Measurements from ENCODE around the gene NLRP1.
"Not testable (repeated sequence)": the region's sequence is repeated elsewhere in the genome, so short reads cannot be mapped to it uniquely, and the experiment has no call there.

NLRP1 gene

DNA sequence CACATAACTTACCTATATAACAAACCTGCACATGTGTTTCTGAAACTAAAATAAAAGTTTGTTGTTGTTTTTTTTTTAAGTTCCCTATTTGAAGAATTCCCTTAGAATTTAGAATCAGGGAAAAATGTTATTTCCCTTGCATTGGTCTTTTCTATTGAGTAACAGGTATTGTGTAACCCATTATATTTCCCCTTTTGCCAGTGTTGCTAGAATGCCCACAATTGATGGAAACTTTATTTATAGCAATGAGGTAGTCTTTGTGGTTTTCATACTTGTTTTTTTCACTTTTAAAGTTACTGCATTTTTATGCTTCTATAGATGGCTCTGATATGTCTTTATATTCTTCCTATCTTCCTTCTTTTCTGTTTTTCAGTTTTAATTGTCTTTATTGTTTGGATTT is 3.9 kb downstream of the NLRP1 start:
- H3K36me3 ChIP-seq (ENCODE audit: control insufficient read depth in 5 of 5, insufficient read depth in 5 of 5, low read length in 5 of 5) = peaks cover 5 to 24% (median 15%) of the 10 kb centered on the region in 5 donors
- peaks cover 7 to 48% (median 37%) of the 10 kb centered on the region in 5 donors for H3K4me1 ChIP-seq (ENCODE audit: control insufficient read depth in 5 of 5, insufficient read depth in 5 of 5, low read length in 5 of 5)
- no peak overlapping the region for H3K9ac ChIP-seq (ENCODE audit: low read length in 5 of 5)
- no peaks in the 10 kb centered on the region for H3K9me3 ChIP-seq (ENCODE audit: control insufficient read depth in 5 of 5, low read length in 5 of 5)
- H3K4me3 ChIP-seq (ENCODE audit: low read depth in 1 of 5, low read length in 5 of 5) = no peak overlapping the region
- H3K27ac ChIP-seq (ENCODE audit: low read depth, low read length) = no peak overlapping the region
- no peaks in the 10 kb centered on the region for H3K27me3 ChIP-seq (ENCODE audit: control insufficient read depth in 5 of 5, insufficient read depth in 4 of 5, low read length in 5 of 5)

- H3K9me3 ChIP-seq (ENCODE audit: control insufficient read depth in 5 of 5, low read length in 5 of 5); H3K27me3 ChIP-seq (ENCODE audit: control insufficient read depth in 5 of 5, insufficient read depth in 4 of 5, low read length in 5 of 5); H3K4me3 ChIP-seq (ENCODE audit: low read depth in 1 of 5, low read length in 5 of 5); H3K9ac ChIP-seq (ENCODE audit: low read length in 5 of 5); H3K27ac ChIP-seq (ENCODE audit: low read depth, low read length): not testable (repeated sequence)
- peaks cover 2 to 32% (median 22%) of the 10 kb centered on the region in 5 donors for H3K4me1 ChIP-seq (ENCODE audit: control insufficient read depth in 5 of 5, insufficient read depth in 5 of 5, low read length in 5 of 5)
- H3K36me3 ChIP-seq (ENCODE audit: control insufficient read depth in 5 of 5, insufficient read depth in 5 of 5, low read length in 5 of 5) = peaks cover 5 to 24% (median 15%) of the 10 kb centered on the region in 5 donors
Measured at GRCh38 chr17:5578768-5579167, 5.5 kb downstream of the NLRP1 start.

GRCh38 chr17:5573017-5573416 is 11.3 kb downstream of the NLRP1 start:
- not testable (repeated sequence) for H3K4me3 ChIP-seq (ENCODE audit: low read depth in 1 of 5, low read length in 5 of 5); H3K36me3 ChIP-seq (ENCODE audit: control insufficient read depth in 5 of 5, insufficient read depth in 5 of 5, low read length in 5 of 5); H3K27me3 ChIP-seq (ENCODE audit: control insufficient read depth in 5 of 5, insufficient read depth in 4 of 5, low read length in 5 of 5); H3K9ac ChIP-seq (ENCODE audit: low read length in 5 of 5); H3K4me1 ChIP-seq (ENCODE audit: control insufficient read depth in 5 of 5, insufficient read depth in 5 of 5, low read length in 5 of 5); H3K27ac ChIP-seq (ENCODE audit: low read depth, low read length); H3K9me3 ChIP-seq (ENCODE audit: control insufficient read depth in 5 of 5, low read length in 5 of 5)

DNA sequence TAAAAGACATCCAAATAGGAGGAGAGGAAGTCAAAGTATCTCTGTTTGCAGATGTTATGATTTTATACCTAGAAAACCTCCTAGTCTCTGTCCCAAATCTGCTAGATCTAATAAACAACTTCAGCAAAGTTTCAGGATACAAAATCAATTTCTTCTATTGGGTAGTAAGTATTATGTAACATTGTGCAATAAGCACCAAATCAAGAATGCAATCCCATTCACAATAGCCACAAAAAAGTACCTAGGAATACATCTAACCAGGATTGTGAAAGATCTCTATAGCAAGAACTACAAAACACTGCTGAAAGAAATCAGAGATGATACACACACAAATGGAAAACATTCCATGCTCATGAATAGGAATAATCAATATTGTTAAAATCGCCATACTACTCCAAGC is 13.0 kb downstream of the NLRP1 start:
- Histone ChIP-seq H3K27ac (ENCODE audit: low read depth, low read length) (no peak overlapping the region), H3K4me3 (ENCODE audit: low read depth in 1 of 5, low read length in 5 of 5) (no peak overlapping the region), H3K4me1 (ENCODE audit: control insufficient read depth in 5 of 5, insufficient read depth in 5 of 5, low read length in 5 of 5) (peaks cover 0 to 8% (median 0%) of the 10 kb centered on the region in 5 donors), H3K27me3 (ENCODE audit: control insufficient read depth in 5 of 5, insufficient read depth in 4 of 5, low read length in 5 of 5) (no peaks in the 10 kb centered on the region), H3K9ac (ENCODE audit: low read length in 5 of 5) (no peak overlapping the region), H3K9me3 (ENCODE audit: control insufficient read depth in 5 of 5, low read length in 5 of 5) (peaks cover 0 to 3% (median 0%) of the 10 kb centered on the region in 5 donors), H3K36me3 (ENCODE audit: control insufficient read depth in 5 of 5, insufficient read depth in 5 of 5, low read length in 5 of 5) (peaks cover 0 to 8% (median 0%) of the 10 kb centered on the region in 5 donors)

- Histone ChIP-seq H3K27ac (ENCODE audit: low read depth, low read length) (no peak overlapping the region), H3K27me3 (ENCODE audit: control insufficient read depth in 5 of 5, insufficient read depth in 4 of 5, low read length in 5 of 5) (no peaks in the 10 kb centered on the region), H3K4me1 (ENCODE audit: control insufficient read depth in 5 of 5, insufficient read depth in 5 of 5, low read length in 5 of 5) (peaks cover 0 to 8% (median 0%) of the 10 kb centered on the region in 5 donors), H3K9ac (ENCODE audit: low read length in 5 of 5) (no peak overlapping the region), H3K9me3 (ENCODE audit: control insufficient read depth in 5 of 5, low read length in 5 of 5) (no peaks in the 10 kb centered on the region), H3K36me3 (ENCODE audit: control insufficient read depth in 5 of 5, insufficient read depth in 5 of 5, low read length in 5 of 5) (peaks cover 3 to 15% (median 5%) of the 10 kb centered on the region in 5 donors), H3K4me3 (ENCODE audit: low read depth in 1 of 5, low read length in 5 of 5) (no peak overlapping the region)
Measured at GRCh38 chr17:5565808-5566207, 18.5 kb downstream of the NLRP1 start.

GRCh38 chr17:5563456-5563855 is 20.9 kb downstream of the NLRP1 start:
- Histone ChIP-seq H3K4me3 (ENCODE audit: low read depth in 1 of 5, low read length in 5 of 5) (no peak overlapping the region), H3K9me3 (ENCODE audit: control insufficient read depth in 5 of 5, low read length in 5 of 5) (no peaks in the 10 kb centered on the region), H3K36me3 (ENCODE audit: control insufficient read depth in 5 of 5, insufficient read depth in 5 of 5, low read length in 5 of 5) (peaks cover 3 to 39% (median 24%) of the 10 kb centered on the region in 5 donors), H3K4me1 (ENCODE audit: control insufficient read depth in 5 of 5, insufficient read depth in 5 of 5, low read length in 5 of 5) (peaks cover 0 to 4% (median 0%) of the 10 kb centered on the region in 5 donors), H3K27ac (ENCODE audit: low read depth, low read length) (no peak overlapping the region), H3K9ac (ENCODE audit: low read length in 5 of 5) (no peak overlapping the region), H3K27me3 (ENCODE audit: control insufficient read depth in 5 of 5, insufficient read depth in 4 of 5, low read length in 5 of 5) (no peaks in the 10 kb centered on the region)

GRCh38 chr17:5562661-5563360 is 21.5 kb downstream of the NLRP1 start:
- Histone ChIP-seq H3K9ac (ENCODE audit: low read length in 5 of 5) (no peak overlapping the region), H3K4me1 (ENCODE audit: control insufficient read depth in 5 of 5, insufficient read depth in 5 of 5, low read length in 5 of 5) (peaks cover 0 to 3% (median 0%) of the 10 kb centered on the region in 5 donors), H3K27ac (ENCODE audit: low read depth, low read length) (no peak overlapping the region), H3K36me3 (ENCODE audit: control insufficient read depth in 5 of 5, insufficient read depth in 5 of 5, low read length in 5 of 5) (peaks cover 3 to 45% (median 31%) of the 10 kb centered on the region in 5 donors), H3K4me3 (ENCODE audit: low read depth in 1 of 5, low read length in 5 of 5) (no peak overlapping the region), H3K27me3 (ENCODE audit: control insufficient read depth in 5 of 5, insufficient read depth in 4 of 5, low read length in 5 of 5) (no peaks in the 10 kb centered on the region), H3K9me3 (ENCODE audit: control insufficient read depth in 5 of 5, low read length in 5 of 5) (no peaks in the 10 kb centered on the region)

DNA sequence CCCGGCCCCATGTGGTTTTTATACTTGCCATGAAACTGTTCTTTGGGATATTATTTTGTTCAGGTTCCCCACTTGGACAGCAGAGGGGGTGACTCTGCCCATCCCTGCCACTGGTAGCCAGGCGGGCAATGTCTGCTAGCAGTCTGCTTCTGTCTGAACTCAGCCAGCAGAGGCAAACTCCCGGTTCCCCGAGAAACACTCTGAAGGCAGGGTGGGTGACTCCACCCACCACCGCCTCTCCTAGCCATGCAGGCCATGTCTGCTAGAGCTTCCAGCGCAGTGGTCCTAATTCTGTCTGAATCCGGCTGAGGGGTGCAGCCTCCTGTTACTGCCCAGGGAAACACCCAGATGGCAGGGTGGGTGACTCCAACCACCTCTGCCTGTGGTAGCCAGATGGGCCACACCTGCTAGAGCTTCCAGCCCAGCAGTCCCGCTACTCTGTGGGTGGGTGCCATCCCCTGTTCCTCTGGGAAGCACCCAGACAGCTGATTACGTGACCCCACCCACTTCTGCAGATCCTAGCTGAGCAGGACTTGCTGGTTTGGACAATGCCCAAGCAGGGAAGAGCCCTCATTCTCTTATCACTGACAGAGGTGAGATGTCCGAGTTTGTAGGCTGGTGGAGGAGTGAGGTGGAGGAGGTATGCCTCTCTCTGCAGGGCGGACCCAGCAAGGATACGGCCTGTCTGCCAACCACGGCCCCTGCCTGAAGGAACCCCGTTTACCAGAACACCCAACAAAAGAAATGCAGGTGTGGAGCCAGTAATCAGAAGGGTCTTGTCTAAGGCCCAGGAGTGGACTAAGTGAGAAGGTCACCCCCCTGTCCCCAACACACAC is 22.4 kb downstream of the NLRP1 start:
- Histone ChIP-seq H3K27me3 (ENCODE audit: control insufficient read depth in 5 of 5, insufficient read depth in 4 of 5, low read length in 5 of 5) (no peaks in the 10 kb centered on the region), H3K4me3 (ENCODE audit: low read depth in 1 of 5, low read length in 5 of 5) (no peak overlapping the region), H3K9me3 (ENCODE audit: control insufficient read depth in 5 of 5, low read length in 5 of 5) (no peaks in the 10 kb centered on the region), H3K27ac (ENCODE audit: low read depth, low read length) (no peak overlapping the region), H3K36me3 (ENCODE audit: control insufficient read depth in 5 of 5, insufficient read depth in 5 of 5, low read length in 5 of 5) (peaks cover 3 to 51% (median 34%) of the 10 kb centered on the region in 5 donors), H3K4me1 (ENCODE audit: control insufficient read depth in 5 of 5, insufficient read depth in 5 of 5, low read length in 5 of 5) (peaks cover 0 to 4% (median 0%) of the 10 kb centered on the region in 5 donors), H3K9ac (ENCODE audit: low read length in 5 of 5) (no peak overlapping the region)

GRCh38 chr17:5560361-5560988 is 23.8 kb downstream of the NLRP1 start:
- H3K4me1 ChIP-seq (ENCODE audit: control insufficient read depth in 5 of 5, insufficient read depth in 5 of 5, low read length in 5 of 5) = peaks cover 0 to 4% (median 0%) of the 10 kb centered on the region in 5 donors
- H3K9me3 ChIP-seq (ENCODE audit: control insufficient read depth in 5 of 5, low read length in 5 of 5) = no peaks in the 10 kb centered on the region
- no peak overlapping the region for H3K4me3 ChIP-seq (ENCODE audit: low read depth in 1 of 5, low read length in 5 of 5)
- no peak overlapping the region for H3K27ac ChIP-seq (ENCODE audit: low read depth, low read length)
- H3K27me3 ChIP-seq (ENCODE audit: control insufficient read depth in 5 of 5, insufficient read depth in 4 of 5, low read length in 5 of 5) = no peaks in the 10 kb centered on the region
- peaks cover 3 to 51% (median 34%) of the 10 kb centered on the region in 5 donors for H3K36me3 ChIP-seq (ENCODE audit: control insufficient read depth in 5 of 5, insufficient read depth in 5 of 5, low read length in 5 of 5)
- H3K9ac ChIP-seq (ENCODE audit: low read length in 5 of 5) = no peak overlapping the region

Data from subcutaneous abdominal adipose tissue (tissue), 5 donors.